ENCODE data around the gene XKR3.
"Not testable (repeated sequence)": the region's sequence is repeated elsewhere in the genome, so short reads cannot be mapped to it uniquely, and the experiment has no call there.

XKR3 gene

DNA sequence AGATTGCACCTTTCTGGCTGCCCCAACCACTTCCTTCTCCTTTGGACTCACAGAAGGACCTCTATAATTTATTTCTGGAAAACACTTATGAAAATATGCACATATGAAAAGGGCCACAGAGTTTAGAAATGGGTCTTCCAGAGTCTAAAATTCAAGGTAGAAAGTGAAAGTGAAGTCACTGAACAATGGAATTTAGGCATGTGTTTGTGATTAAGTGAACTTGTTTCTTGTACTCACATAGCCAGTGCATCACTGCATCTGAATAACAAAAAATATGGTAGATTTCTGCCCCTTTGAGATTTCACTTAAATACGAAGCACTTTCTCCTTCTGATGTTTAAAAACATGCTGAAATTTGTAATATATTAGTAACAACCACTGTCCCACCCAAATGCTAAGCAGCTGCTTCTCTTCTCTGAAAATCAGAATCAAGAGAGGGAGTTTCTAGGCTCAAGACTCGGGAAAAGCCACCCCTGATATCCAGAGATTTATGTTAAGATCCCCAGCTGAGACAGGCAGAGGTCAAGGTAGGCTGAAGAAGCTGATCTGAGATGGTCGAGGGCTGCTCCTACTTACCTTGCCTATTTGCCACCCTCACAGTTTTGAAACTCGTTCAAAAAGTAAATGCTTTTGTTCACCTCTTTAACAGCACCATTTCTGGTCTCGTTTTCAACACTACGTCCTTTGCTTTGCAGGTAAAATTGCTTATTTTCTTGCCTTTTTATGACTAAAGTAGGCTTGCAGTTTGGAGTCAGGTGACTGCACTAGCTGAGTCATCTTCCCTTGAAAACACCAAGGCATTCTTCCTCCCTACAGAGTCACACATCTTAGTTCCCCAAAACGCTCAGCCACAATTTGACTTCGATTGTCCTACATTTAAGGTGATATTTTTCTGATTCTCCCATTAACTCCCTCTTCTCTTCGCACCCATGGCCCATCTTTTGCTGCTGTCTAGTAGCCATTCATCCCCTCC lies at the start of gene XKR3:
Gene XKR3, minus strand, starts transcription at position 696 of the 972 bp plus-strand sequence. CDS start 17,338 bp downstream, outside the sequence.
- H3K4me3 ChIP-seq (ENCODE audit: low read depth, low read length) = no peak within 1 kb of the TSS
- TF ChIP-seq, protein P1, sequence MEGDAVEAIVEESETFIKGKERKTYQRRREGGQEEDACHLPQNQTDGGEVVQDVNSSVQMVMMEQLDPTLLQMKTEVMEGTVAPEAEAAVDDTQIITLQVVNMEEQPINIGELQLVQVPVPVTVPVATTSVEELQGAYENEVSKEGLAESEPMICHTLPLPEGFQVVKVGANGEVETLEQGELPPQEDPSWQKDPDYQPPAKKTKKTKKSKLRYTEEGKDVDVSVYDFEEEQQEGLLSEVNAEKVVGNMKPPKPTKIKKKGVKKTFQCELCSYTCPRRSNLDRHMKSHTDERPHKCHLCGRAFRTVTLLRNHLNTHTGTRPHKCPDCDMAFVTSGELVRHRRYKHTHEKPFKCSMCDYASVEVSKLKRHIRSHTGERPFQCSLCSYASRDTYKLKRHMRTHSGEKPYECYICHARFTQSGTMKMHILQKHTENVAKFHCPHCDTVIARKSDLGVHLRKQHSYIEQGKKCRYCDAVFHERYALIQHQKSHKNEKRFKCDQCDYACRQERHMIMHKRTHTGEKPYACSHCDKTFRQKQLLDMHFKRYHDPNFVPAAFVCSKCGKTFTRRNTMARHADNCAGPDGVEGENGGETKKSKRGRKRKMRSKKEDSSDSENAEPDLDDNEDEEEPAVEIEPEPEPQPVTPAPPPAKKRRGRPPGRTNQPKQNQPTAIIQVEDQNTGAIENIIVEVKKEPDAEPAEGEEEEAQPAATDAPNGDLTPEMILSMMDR (IDR thresholded peaks at IDR 0.05; ENCODE audit: borderline replicate concordance, insufficient read depth, low read depth, low read length) = no peak

GRCh38 chr22:16869640-16870039 lies 44.4 kb upstream of the XKR3 start:
- not testable (repeated sequence) for H3K4me3 ChIP-seq (ENCODE audit: low read depth, low read length)

- TF ChIP-seq, protein P1 (IDR thresholded peaks at IDR 0.05; ENCODE audit: borderline replicate concordance, insufficient read depth, low read depth, low read length) = no peak
- no peak overlapping the region for H3K4me3 ChIP-seq (ENCODE audit: low read depth, low read length)
These were observed 41.0 kb upstream of the XKR3 start for GRCh38 chr22:16866167-16866566.

DNA sequence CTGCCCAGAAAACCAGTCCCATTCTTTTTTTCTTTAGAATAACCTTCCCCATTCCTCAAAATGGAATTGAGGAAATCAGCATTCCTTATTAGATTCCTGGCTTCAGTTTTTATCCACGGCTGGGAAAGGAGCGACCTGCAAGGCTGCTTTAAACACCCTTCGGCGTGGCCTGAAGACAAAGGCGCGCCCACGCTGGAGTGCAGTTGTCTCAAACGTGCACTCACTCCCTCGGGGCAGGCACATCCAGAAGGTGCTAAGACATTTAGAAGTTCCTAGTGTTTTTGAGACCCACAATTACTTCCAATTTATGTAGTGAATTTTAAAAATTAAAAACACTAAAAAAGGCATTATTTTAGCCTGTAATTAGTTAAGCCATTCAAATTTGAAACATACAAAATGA lies 31.6 kb upstream of the XKR3 start:
- not testable (repeated sequence) for H3K4me3 ChIP-seq (ENCODE audit: low read depth, low read length)

DNA sequence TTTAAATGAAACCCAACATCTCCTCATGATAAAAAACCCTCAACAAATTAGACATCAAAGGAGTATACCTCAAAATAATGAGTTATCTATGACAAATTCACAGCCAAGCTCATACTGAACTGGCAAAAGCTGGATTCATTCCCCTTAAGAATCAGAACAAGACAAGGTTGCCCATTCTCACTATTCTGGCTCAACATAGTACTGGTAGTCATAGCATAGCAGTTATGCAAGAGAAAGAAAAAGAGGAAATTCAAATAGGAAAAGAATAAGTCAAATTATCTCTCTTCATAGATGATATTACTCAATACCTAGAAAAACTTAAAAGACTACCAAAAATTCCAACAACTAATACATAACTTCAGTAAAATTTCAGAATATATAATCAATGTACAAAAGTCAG lies 29.4 kb upstream of the XKR3 start:
- TF ChIP-seq, protein P1 (IDR thresholded peaks at IDR 0.05; ENCODE audit: borderline replicate concordance, insufficient read depth, low read depth, low read length) = no peak
- H3K4me3 ChIP-seq (ENCODE audit: low read depth, low read length) = no peak overlapping the region

DNA sequence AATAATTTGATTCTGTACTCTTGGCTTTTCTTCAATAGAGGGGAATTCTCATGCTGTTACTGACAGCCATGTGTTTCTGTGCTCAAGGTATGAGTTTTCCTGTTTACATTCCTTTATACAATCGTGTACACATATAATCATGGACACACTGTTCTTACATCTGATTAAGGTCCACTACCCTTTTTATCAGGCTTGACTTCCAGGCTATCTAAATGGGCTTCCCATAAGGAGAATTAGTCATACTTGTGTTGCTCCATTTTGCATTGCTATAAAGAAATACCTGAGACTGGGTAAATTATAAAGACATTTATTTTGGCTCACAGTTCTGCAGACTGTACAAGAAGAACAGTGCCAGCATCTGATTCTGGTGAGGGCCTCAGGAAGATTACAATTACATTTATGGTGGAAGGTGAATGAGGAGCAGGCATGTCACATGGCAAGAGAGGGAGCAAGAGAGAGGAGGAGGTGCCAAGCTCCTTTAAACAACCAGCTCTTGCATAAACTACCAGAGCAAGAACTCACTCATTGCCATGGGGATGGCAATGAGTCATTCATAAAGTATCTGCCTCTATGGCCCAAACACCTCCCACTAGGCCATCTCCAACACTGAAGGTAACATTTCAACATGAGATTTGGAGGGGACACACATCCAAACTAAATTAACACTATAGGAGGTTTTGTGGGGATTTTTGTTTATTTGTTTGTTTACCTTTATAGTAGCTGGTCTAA lies 26.2 kb upstream of the XKR3 start:
- H3K4me3 ChIP-seq (ENCODE audit: low read depth, low read length) = not testable (repeated sequence)

DNA sequence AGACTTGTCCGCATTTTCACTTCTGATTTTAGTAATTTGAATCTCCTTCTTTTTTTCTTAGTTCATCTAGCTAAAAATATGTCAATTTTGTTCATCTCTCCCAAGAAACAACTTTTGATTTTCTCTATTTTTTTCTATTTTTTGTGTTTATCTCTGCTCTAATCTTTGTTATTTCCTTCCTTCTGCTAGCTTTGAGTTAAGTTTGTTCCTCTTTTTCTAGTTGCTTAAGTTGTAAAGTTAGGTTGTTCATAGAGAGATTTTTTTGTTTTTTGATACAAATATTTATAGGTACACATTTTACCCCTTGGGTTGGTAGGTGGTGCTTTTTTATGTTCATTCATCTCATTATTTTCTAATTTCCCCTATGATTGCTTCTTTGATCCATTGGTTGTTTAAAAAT lies 22.1 kb upstream of the XKR3 start:
- TF ChIP-seq, protein P1 (IDR thresholded peaks at IDR 0.05; ENCODE audit: borderline replicate concordance, insufficient read depth, low read depth, low read length) = no peak
- no peak overlapping the region for H3K4me3 ChIP-seq (ENCODE audit: low read depth, low read length)

DNA sequence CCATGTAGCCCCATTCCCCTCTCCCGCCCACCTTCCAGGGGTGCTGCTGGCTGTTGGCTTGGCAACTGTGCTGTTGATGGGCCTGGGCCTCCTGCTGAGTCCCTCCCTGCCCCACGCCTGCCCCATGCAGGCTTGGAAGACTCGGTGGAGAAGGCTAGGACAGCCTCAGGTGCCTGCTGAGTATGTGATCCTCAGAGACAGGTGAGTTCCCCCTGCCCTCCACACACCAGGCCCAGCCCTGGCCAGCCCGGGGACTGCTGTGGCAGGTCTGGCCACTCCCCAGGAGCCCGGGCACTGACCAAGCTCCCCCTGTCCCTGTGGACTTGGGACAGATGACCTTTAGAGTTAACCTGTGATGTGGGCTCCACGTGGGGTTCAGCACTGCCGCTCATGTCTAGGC lies 20.7 kb upstream of the XKR3 start:
- H3K4me3 ChIP-seq (ENCODE audit: low read depth, low read length) = no peak overlapping the region
- TF ChIP-seq, protein P1 (IDR thresholded peaks at IDR 0.05; ENCODE audit: borderline replicate concordance, insufficient read depth, low read depth, low read length) = no peak
